Activated CD8-positive, alpha-beta T cell treated with anti-CD3 and anti-CD28 coated beads for 36 hours (primary cell): Measurements from ENCODE around the gene NEK1. TPM values are rescaled to one million over a fixed set of nuclear protein-coding genes. Genes with fewer than 3 reads are reported as not detected.
"Not testable (repeated sequence)": the region's sequence is repeated elsewhere in the genome, so short reads cannot be mapped to it uniquely, and the experiment has no call there.

Experiments used
- ATAC-seq: fragments of 200-7000 bp; cut with Tn5 transposase; one replicate; pipeline ENCODE4 v1.10.0; 2021; ENCODE audit warnings: mild to moderate bottlenecking, moderate library complexity
- CTCF ChIA-PET: fragments of 350-600 bp; sonication (Branson Sonifier 250); formaldehyde crosslinking; loops from one replicate; lab custom pipeline; 2021; ENCODE audit warnings: antibody characterized with exemption; lab: Charles Lee
- POLR2A ChIA-PET: fragments of 350-600 bp; sonication (Branson Sonifier 250); formaldehyde crosslinking; loops from one replicate; lab custom pipeline; 2021; ENCODE audit warnings: antibody characterized with exemption; lab: Charles Lee
- DNase-seq: peaks from one replicate; pipeline ENCODE4 v3.0.0-alpha.2; 2020
- H3K27ac Mint-ChIP-seq: one replicate; pipeline ENCODE4 v1.8.0; 2021; ENCODE audit warnings: mild to moderate bottlenecking, mixed read lengths
- H3K27me3 Mint-ChIP-seq: one replicate; pipeline ENCODE4 v1.8.0; 2021; ENCODE audit warnings: mixed read lengths
- H3K36me3 Mint-ChIP-seq: one replicate; pipeline ENCODE4 v1.8.0; 2021; ENCODE audit warnings: low read depth, mixed read lengths
- H3K4me1 Mint-ChIP-seq: one replicate; pipeline ENCODE4 v1.8.0; 2021; ENCODE audit warnings: low read depth, mixed read lengths
- H3K4me3 Mint-ChIP-seq: one replicate; pipeline ENCODE4 v1.8.0; 2021; ENCODE audit warnings: mild to moderate bottlenecking, moderate library complexity, mixed read lengths
- H3K9me3 Mint-ChIP-seq: one replicate; pipeline ENCODE4 v1.8.0; 2021; ENCODE audit warnings: mixed read lengths
- CTCF ChIP-seq: fragments of 200-600 bp; IDR thresholded peaks from one replicate; pipeline ENCODE4 v1.8.0; 2022; ENCODE audit warnings: antibody characterized with exemption, mild to moderate bottlenecking
- intact Hi-C: fragments of 100-400 bp; cut with micrococcal nuclease; formaldehyde crosslinking; loops from one replicate; pipeline ENCODE4 v1.10.0; 2022
- total RNA-seq, 2 experiments: library from RNA; stranded (reverse); gene quantifications; one replicate each; pipeline ENCODE4 v1.2.3, GENCODE V29; 2021

NEK1 gene
- total RNA-seq, 2 experiments from 2014 or later: 12.0 to 13.6 TPM

DNA sequence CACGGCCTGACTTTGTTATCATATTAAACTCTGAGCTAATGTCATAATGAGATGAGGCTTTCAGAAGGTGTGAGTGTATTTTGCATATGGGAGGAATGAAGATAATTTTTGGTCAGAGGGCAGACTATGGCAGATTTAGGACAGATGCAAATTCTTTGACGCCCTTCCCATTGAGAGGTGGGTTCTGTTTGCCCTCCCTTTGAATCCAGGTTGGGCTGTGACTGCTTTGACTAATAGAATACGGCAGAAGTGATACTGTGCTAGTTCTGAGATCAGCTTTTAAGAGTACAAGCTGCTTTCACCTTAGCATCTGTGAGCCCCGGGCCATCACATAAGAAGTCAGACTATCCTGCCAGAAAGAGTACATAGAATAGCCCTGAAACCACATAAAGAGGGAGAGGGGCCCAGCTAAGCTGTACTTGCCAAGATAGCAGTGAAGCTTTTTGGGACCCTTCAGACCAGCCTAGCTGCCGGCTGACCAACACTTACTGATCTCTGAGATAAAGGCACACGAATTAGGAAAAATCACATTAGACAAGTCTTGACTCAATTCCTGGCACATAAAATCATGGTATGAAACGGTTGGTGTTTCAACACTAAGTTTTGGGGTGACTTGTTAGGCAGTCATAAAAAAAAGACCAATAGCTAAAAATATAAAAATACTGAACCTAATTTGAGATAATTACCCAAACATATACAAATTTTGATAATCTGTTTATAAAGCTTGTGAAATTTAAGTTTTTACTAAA is 174.9 kb downstream of the NEK1 start:
- no peak overlapping the region for H3K4me3 Mint-ChIP-seq
- H3K4me1 Mint-ChIP-seq: no peaks in the 10 kb centered on the region
- DNase-seq (no peak), ATAC-seq (no peak)
- H3K9me3 Mint-ChIP-seq: peaks cover 4% of the 10 kb centered on the region
- intact Hi-C loops: no loop called here
- no peak overlapping the region for H3K27ac Mint-ChIP-seq
- no peaks in the 10 kb centered on the region for H3K27me3 Mint-ChIP-seq
- CTCF ChIA-PET: interaction anchor here (0.9 kb wide), 1 partner anchor 48 kb away, joined by 3 read pairs; no protein-coding TSS in a partner anchor
- TF ChIP-seq CTCF: no peak
- peaks cover 3% of the 10 kb centered on the region for H3K36me3 Mint-ChIP-seq
- POLR2A ChIA-PET: no interaction called here

- POLR2A ChIA-PET: no interaction called here
- CTCF ChIA-PET: no interaction called here
- H3K36me3 Mint-ChIP-seq: no peaks in the 10 kb centered on the region
- TF ChIP-seq CTCF: no peak
- no peaks in the 10 kb centered on the region for H3K9me3 Mint-ChIP-seq
- H3K4me1 Mint-ChIP-seq: no peaks in the 10 kb centered on the region
- ATAC-seq (no peak), DNase-seq (no peak)
- H3K4me3 Mint-ChIP-seq: no peak overlapping the region
- intact Hi-C loops: no loop called here
- no peak overlapping the region for H3K27ac Mint-ChIP-seq
- no peaks in the 10 kb centered on the region for H3K27me3 Mint-ChIP-seq
Measured at GRCh38 chr4:169436734-169437133, 175.6 kb downstream of the NEK1 start.

DNA sequence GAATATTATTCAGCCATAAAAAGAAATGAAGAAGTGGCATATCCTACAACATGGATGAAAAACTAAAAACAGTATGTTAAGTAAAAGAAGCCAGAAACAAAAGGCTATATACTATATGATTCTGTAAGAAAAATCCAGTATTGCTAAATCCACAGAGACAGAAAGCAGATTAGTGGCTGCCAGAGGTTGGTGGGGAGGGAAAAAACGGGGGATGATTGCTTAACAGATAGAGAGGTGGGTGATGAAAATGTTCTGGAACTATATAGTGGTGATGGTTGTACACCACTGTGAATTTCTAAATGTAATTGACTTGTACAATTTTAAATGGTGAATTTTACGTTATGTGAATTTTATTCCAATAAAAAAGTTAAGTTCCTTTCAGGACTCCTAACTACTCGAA is 184.0 kb downstream of the NEK1 start:
- ATAC-seq (no peak), DNase-seq (no peak)
- H3K9me3 Mint-ChIP-seq: no peaks in the 10 kb centered on the region
- no peaks in the 10 kb centered on the region for H3K27me3 Mint-ChIP-seq
- no peak overlapping the region for H3K27ac Mint-ChIP-seq
- H3K4me1 Mint-ChIP-seq: no peaks in the 10 kb centered on the region
- CTCF ChIA-PET: no interaction called here
- intact Hi-C loops: no loop called here
- POLR2A ChIA-PET: no interaction called here
- no peak overlapping the region for H3K4me3 Mint-ChIP-seq
- peaks cover 9% of the 10 kb centered on the region for H3K36me3 Mint-ChIP-seq
- no peak for TF ChIP-seq CTCF

DNA sequence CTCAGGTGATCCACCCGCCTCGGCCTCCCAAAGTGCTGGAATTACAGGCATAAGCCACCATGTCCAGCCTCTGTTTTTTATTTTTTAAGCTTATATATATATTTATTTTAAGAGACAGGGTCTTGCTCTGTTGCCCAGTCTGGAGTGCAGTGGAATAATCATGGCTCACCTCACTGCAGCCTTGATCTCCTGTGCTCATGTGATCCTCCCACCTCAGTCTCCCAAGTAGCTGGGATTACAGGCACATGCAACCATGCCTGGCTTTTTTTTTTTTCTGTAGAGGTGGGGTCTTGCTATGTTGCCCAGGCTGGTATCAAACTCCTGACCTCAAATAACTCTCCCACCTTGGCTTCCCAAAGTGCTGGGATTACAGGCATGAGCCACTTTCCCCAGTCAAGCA is 184.7 kb downstream of the NEK1 start:
- H3K4me3 Mint-ChIP-seq: not testable (repeated sequence)
- peaks cover 10% of the 10 kb centered on the region for H3K36me3 Mint-ChIP-seq

GRCh38 chr4:169420291-169420690 is 192.1 kb downstream of the NEK1 start:
- DNase-seq: no peak
- Mint-ChIP-seq H3K9me3 (no peaks in the 10 kb centered on the region), H3K4me3 (no peak overlapping the region), H3K27me3 (no peaks in the 10 kb centered on the region), H3K27ac (no peak overlapping the region), H3K4me1 (peaks cover 17% of the 10 kb centered on the region), H3K36me3 (peaks cover 21% of the 10 kb centered on the region)
- TF ChIP-seq CTCF: no peak
- ChIA-PET CTCF (no interaction called here), POLR2A (no interaction called here)
- no peak for ATAC-seq
- intact Hi-C loops: no loop called here

More for the DNA sequence above, 184.7 kb downstream of the NEK1 start:
- H3K27me3 Mint-ChIP-seq, intact Hi-C loops, DNase-seq, ATAC-seq, H3K27ac Mint-ChIP-seq, H3K4me1 Mint-ChIP-seq, POLR2A ChIA-PET, CTCF ChIA-PET, H3K9me3 Mint-ChIP-seq: not testable (repeated sequence)
